K562 (cell line): ENCODE results near the gene ANKRD2. TPM values are rescaled to one million over a fixed set of nuclear protein-coding genes. Genes with fewer than 3 reads are reported as not detected.

ENCODE experiments used
- ATAC-seq: fragments of 200-7000 bp; cut with Tn5 transposase; 3 replicates; pipeline ENCODE4 v1.9.1; 2020; ENCODE audit warnings: moderate library complexity
- BruUV-seq: library from RNA; stranded (reverse); fragments of 400-500 nt; replicated peaks from 2 replicates; lab custom pipeline; 2021; lab: Mats Ljungman, UMichigan
- CTCF ChIA-PET: fragments of 300-600 bp; formaldehyde crosslinking; extraction: SDS; loops from one replicate; lab custom pipeline; 2021; ENCODE audit warnings: low intra/inter-chr PET ratio; lab: Yijun Ruan, JAX
- POLR2A ChIA-PET: fragments of 300-600, 350-650 bp; sonication (Branson Sonifier 250); formaldehyde crosslinking; extraction: SDS; loops from one replicate; lab custom pipeline; 2021; ENCODE audit warnings: antibody characterized with exemption, inconsistent platforms; lab: Yijun Ruan, JAX
- DNase-seq, 4 experiments: peaks; one replicate each; pipeline versions ENCODE4 v3.0.0 to v3.0.0-alpha.2; 2011 to 2018; ENCODE audit warnings: low spot score in 3 of 4, mixed read lengths in 3 of 4; ENCODE audit errors: extremely low read depth in 1 of 4
- FAIRE-seq: peaks from 2 replicates; lab custom pipeline; 2011; peaks lifted over from hg19 to GRCh38; lab: Jason Lieb, UNC
- H2AFZ ChIP-seq: 2 replicates; pipeline ENCODE4 v1.6.0; 2011; ENCODE audit warnings: low read depth, low read length, control low read depth, inconsistent platforms
- H3K27ac ChIP-seq: fragments of 200-600 bp; 3 replicates; pipeline ENCODE4 v1.8.0; 2011; ENCODE audit warnings: low read depth, mild to moderate bottlenecking, control low read depth, inconsistent platforms, low read length, moderate library complexity, mixed read lengths; ENCODE audit errors: extremely low read depth
- H3K27me3 ChIP-seq, 2 experiments: fragments of 300-600 bp in 1 of 2; 2 replicates in 1 of 2; 3 replicates in 1 of 2; pipeline versions ENCODE4 v1.6.0 to v1.8.0; 2011; ENCODE audit warnings: inconsistent platforms in 2 of 2, low read length in 2 of 2, mild to moderate bottlenecking in 1 of 2, mixed read lengths in 1 of 2, moderate library complexity in 1 of 2; ENCODE audit not compliant: control insufficient read depth in 2 of 2, insufficient read depth in 2 of 2
- H3K36me3 ChIP-seq: fragments of 300-600 bp; 3 replicates; pipeline ENCODE4 v1.8.0; 2011; ENCODE audit warnings: mild to moderate bottlenecking, low read length, inconsistent platforms; ENCODE audit not compliant: control insufficient read depth, insufficient read depth
- H3K4me1 ChIP-seq, 2 experiments: fragments of 200-600 bp in 1 of 2; replicated peaks in 1 of 2; 2 replicates in 1 of 2; 3 replicates in 1 of 2; pipeline versions ENCODE4 v1.5.1 to v1.8.0; 2011; ENCODE audit warnings: inconsistent platforms in 2 of 2, low read length in 2 of 2, mild to moderate bottlenecking in 1 of 2, mixed read lengths in 1 of 2, moderate library complexity in 1 of 2; ENCODE audit not compliant: control insufficient read depth in 2 of 2, insufficient read depth in 2 of 2
- H3K4me2 ChIP-seq: 2 replicates; pipeline ENCODE4 v1.6.1; 2011; ENCODE audit warnings: low read length, control low read depth, inconsistent platforms, mixed read lengths; ENCODE audit not compliant: insufficient read depth
- H3K4me3 ChIP-seq: fragments of 200-600 bp; sonication (generic), shearing (Covaris generic); 2 replicates; pipeline ENCODE4 v1.5.1; 2016; ENCODE audit warnings: control low read depth, inconsistent platforms
- H3K79me2 ChIP-seq: fragments of 200-600 bp; 3 replicates; pipeline ENCODE4 v1.8.0; 2011; ENCODE audit warnings: low read length, inconsistent platforms; ENCODE audit not compliant: control insufficient read depth, insufficient read depth
- H3K9ac ChIP-seq, 2 experiments: 2 replicates each; pipeline versions ENCODE4 v1.6.0 to v1.6.1; 2011; ENCODE audit warnings: low read depth in 2 of 2, low read length in 2 of 2, control low read depth in 1 of 2, inconsistent platforms in 1 of 2, mild to moderate bottlenecking in 1 of 2, mixed read lengths in 1 of 2; ENCODE audit not compliant: insufficient read depth in 1 of 2
- H3K9me1 ChIP-seq: one replicate; pipeline ENCODE4 v1.6.0; 2011; ENCODE audit warnings: inconsistent platforms, mild to moderate bottlenecking, low read length, moderate library complexity; ENCODE audit not compliant: control insufficient read depth, insufficient read depth
- H3K9me3 ChIP-seq: replicated peaks from 2 replicates; pipeline ENCODE4 v1.5.1; 2011; ENCODE audit warnings: low read depth, low read length, inconsistent platforms; ENCODE audit not compliant: control insufficient read depth, insufficient read depth
- H4K20me1 ChIP-seq: replicated peaks from 2 replicates; pipeline ENCODE4 v1.6.1; 2011; ENCODE audit warnings: low read length, inconsistent platforms, mixed read lengths; ENCODE audit not compliant: control insufficient read depth, insufficient read depth
- CBX3 ChIP-seq, 2 experiments: IDR thresholded peaks; 1 replicate in 1 of 2; 2 replicates in 1 of 2; pipeline ENCODE4 v1.6.1; 2012; ENCODE audit warnings: inconsistent platforms in 2 of 2, low read length in 2 of 2, borderline replicate concordance in 1 of 2, control low read depth in 1 of 2
- CCNT2 ChIP-seq: IDR thresholded peaks from 2 replicates; pipeline ENCODE4 v1.6.1; 2011; ENCODE audit warnings: borderline replicate concordance, low read depth, mild to moderate bottlenecking, moderate library complexity, mixed read lengths, low read length; ENCODE audit not compliant: insufficient read length; ENCODE audit errors: extremely low read depth
- DEAF1 ChIP-seq: fragments of 450-650 bp; formaldehyde crosslinking; IDR thresholded peaks from 2 replicates; pipeline ENCODE4 v1.4.0; 2020; ENCODE audit warnings: mild to moderate bottlenecking, moderate library complexity
- E2F1 ChIP-seq: sonication (generic); formaldehyde crosslinking; IDR thresholded peaks from 2 replicates; pipeline ENCODE4 v1.8.1; 2023; ENCODE audit warnings: mild to moderate bottlenecking, missing genetic modification reagents, moderate library complexity
- EP400 ChIP-seq: fragments of 450-650 bp; IDR thresholded peaks from 2 replicates; pipeline ENCODE4 v1.6.1; 2017; ENCODE audit warnings: antibody characterized with exemption, mild to moderate bottlenecking, moderate library complexity
- FUS ChIP-seq: fragments of 200-400 bp; formaldehyde crosslinking; optimal IDR thresholded peaks from 2 replicates; pipeline ENCODE3; 2017; ENCODE audit warnings: low read depth, low read length
- MCM5 ChIP-seq: fragments of 450-650 bp; IDR thresholded peaks from 2 replicates; pipeline ENCODE4 v1.6.1; 2016; ENCODE audit warnings: low read depth
- PHB ChIP-seq: fragments of 250-450 bp; sonication (Bioruptor Pico); IDR thresholded peaks from 2 replicates; pipeline ENCODE4 v1.5.0; 2021
- SMAD4 ChIP-seq: fragments of 250-450 bp; sonication (Bioruptor Pico); conservative IDR thresholded peaks from 2 replicates; pipeline ENCODE4 v1.8.0; 2021; ENCODE audit warnings: inconsistent platforms, mild to moderate bottlenecking, moderate library complexity
- SMARCA5 ChIP-seq: fragments of 450-650 bp; IDR thresholded peaks from 2 replicates; pipeline ENCODE4 v1.6.1; 2016
- ZNF263 ChIP-seq: sonication (generic); formaldehyde crosslinking; IDR thresholded peaks from 2 replicates; pipeline ENCODE4 v1.8.0; 2022; ENCODE audit warnings: mild to moderate bottlenecking, missing genetic modification reagents, borderline replicate concordance
- ZNF41 ChIP-seq: fragments of 250-450 bp; sonication (Bioruptor Pico); conservative IDR thresholded peaks from 2 replicates; pipeline ENCODE4 v1.4.0; 2020; ENCODE audit warnings: mild to moderate bottlenecking
- ZNF431 ChIP-seq: sonication (generic); formaldehyde crosslinking; IDR thresholded peaks from 2 replicates; pipeline ENCODE4 v1.8.0; 2022; ENCODE audit warnings: mild to moderate bottlenecking, missing genetic modification reagents
- ZZZ3 ChIP-seq: fragments of 450-650 bp; IDR thresholded peaks from 2 replicates; pipeline ENCODE4 v1.6.1; 2016; ENCODE audit warnings: antibody characterized with exemption, mild to moderate bottlenecking, moderate library complexity
- WGBS: fragments of 100-300 bp; shearing (Covaris generic); methylation state at CpG from one replicate; pipeline ENCODE4 v1.1.6; 2016; ENCODE audit warnings: low coverage, mixed read lengths; ENCODE audit not compliant: insufficient coverage; ENCODE audit errors: missing lambda C conversion rate; 5-methylcytosine and 5-hydroxymethylcytosine counted together
- in situ Hi-C: fragments of 300-500 bp; cut with MboI; formaldehyde crosslinking; loops from 4 replicates; pipeline ENCODE4 v1.15.0; 2018; ENCODE audit warnings: inconsistent platforms, mixed read lengths
- intact Hi-C: fragments of 100-400 bp; cut with micrococcal nuclease; formaldehyde crosslinking; loops from 2 replicates; pipeline ENCODE4 v1.14.2; 2022
- polyA plus RNA-seq, 8 experiments: library from polyadenylated mRNA; depleted of rRNA in 4 of 8; stranded (reverse) in 5 of 8; unstranded in 3 of 8; fragments of >200 nt; fragmentation: Nextera tagmentation in 2 of 8; fragmentation: Illumina TruSeq in 1 of 8; extraction: Ambion mirVana in 2 of 8; extraction: Trizol in 1 of 8; gene quantifications; 2 replicates each; pipeline versions ENCODE4 v1.2.1 to v1.2.3, GENCODE V29; 2011 to 2014; ENCODE audit warnings: inconsistent platforms in 1 of 8, missing spikeins in 1 of 8
- total RNA-seq, 7 experiments: library from RNA; depleted of rRNA in 6 of 7; stranded (reverse); fragments of >200 nt in 6 of 7; fragmentation: Illumina TruSeq in 2 of 7; extraction: Trizol in 2 of 7; gene quantifications; 2 replicates each; pipeline versions ENCODE4 v1.2.1 to v1.2.3, GENCODE V29; 2011 to 2021; ENCODE audit warnings: low replicate concordance in 1 of 7
- TF ChIP-seq, protein P1 (sequence below): fragments of 450-650 bp; IDR thresholded peaks from 2 replicates; pipeline ENCODE4 v1.6.1; 2016; ENCODE audit warnings: antibody characterized with exemption

The ANKRD2 gene
- total and polyA plus RNA-seq, 9 of the 15 experiments (the other 6 are each of a cell fraction or from before 2014, with no cell fraction given), result not detected

DNA sequence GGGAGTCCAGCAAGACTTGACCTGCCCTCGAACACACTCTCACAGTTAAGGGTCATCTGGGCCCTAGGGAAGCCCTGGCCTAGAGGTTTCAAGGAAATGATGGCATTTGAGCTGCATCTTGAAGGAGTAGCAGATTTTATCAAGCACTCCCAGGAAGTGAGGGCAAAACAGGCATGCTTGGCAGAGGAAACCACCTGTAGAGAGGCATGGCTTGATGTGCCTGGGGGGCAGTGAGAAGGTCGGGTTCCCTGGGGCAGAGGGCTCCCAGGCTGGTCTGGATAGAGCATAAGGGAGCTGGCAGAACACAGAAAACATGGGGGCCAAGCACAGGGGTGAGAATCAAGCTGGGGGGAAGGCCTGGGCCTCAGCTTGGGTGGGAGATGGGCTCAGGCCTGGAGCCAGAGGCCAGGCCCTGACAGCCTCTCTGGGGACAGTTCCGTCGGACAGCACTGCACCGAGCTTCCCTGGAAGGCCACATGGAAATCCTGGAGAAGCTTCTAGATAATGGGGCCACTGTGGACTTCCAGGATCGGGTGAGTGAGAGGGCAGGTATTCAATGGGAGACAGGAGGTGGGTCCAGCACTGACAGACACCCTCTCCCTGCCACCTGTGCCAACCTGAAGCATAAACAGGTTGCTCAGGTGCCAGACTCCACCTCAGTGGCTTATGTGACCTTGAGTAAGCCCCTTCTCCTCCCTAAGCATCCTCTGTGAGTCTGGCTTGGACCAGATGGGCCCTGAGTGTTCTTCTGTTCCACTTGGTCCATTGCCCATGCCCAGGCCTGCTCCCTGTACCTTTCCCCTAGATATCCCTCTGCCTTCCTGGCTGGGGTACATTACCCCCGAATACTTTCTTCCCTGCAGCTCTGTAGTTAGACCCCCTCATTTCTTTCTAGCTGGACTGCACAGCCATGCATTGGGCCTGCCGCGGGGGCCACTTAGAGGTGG, 8.1 kb downstream of the ANKRD2 start:
- TF ChIP-seq PHB (CRISPR knock-in tag) (no peak), EP400 (no peak), E2F1 (CRISPR knock-in tag) (no peak), SMAD4 (CRISPR knock-in tag) (no peak), CBX3 (IDR thresholded peaks at IDR 0.05; ENCODE audit: borderline replicate concordance in 1 of 2, low read length in 2 of 2) (no peak), ZNF41 (CRISPR knock-in tag) (no peak), ZZZ3 (no peak), FUS (no peak), ZNF263 (CRISPR knock-in tag) (no peak), DEAF1 (no peak), MCM5 (no peak), CCNT2 (no peak), ZNF431 (CRISPR knock-in tag) (no peak), SMARCA5 (no peak)
- TF ChIP-seq, protein P1, sequence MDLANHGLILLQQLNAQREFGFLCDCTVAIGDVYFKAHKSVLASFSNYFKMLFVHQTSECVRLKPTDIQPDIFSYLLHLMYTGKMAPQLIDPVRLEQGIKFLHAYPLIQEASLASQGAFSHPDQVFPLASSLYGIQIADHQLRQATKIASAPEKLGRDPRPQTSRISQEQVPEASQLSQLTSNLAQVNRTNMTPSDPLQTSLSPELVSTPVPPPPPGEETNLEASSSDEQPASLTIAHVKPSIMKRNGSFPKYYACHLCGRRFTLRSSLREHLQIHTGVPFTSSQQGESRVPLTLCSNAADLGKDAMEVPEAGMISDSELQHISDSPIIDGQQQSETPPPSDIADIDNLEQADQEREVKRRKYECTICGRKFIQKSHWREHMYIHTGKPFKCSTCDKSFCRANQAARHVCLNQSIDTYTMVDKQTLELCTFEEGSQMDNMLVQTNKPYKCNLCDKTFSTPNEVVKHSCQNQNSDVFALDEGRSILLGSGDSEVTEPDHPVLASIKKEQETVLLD, result no peak
- H4K20me1 ChIP-seq, result no peaks in the 10 kb centered on the region
- BruUV-seq, result no TSS peak
- DNase-seq, result no peak
- POLR2A ChIA-PET, result interaction anchor here (0.6 to 1.3 kb wide), 2 partner anchors 9 to 280 kb away, joined by 4 read pairs; no protein-coding TSS in a partner anchor
- no peak overlapping the region for H3K4me2 ChIP-seq
- H3K4me1 ChIP-seq, result peaks cover 2 to 10% of the 10 kb centered on the region in 2 experiments; a peak in 4 of 5 replicates
- H2AFZ ChIP-seq, result no peak overlapping the region
- H3K36me3 ChIP-seq, result no peaks in the 10 kb centered on the region
- CTCF ChIA-PET, result no interaction called here
- FAIRE-seq, result no peak
- peak overlapping the region in 1 of 2 experiments; percentile 36; a peak in 1 of 4 replicates for H3K9ac ChIP-seq
- ATAC-seq, result no peak
- no peaks in the 10 kb centered on the region for H3K9me1 ChIP-seq
- no peaks in the 10 kb centered on the region for H3K9me3 ChIP-seq
- no peak overlapping the region for H3K4me3 ChIP-seq
- no peaks in the 10 kb centered on the region for H3K27me3 ChIP-seq
- H3K79me2 ChIP-seq, result no peaks in the 10 kb centered on the region
- H3K27ac ChIP-seq, result no peak overlapping the region
- WGBS, result 23% methylated on average over 8 of the region's 9 CpGs
- in situ Hi-C loops (no loop called here), intact Hi-C loops (no loop called here)
